Measurements from ENCODE around the gene GPR160. TPM values are rescaled to one million over a fixed set of nuclear protein-coding genes. Genes with fewer than 3 reads are reported as not detected.

Gene GPR160
- total RNA-seq, 4 donors from 2014 or later: 93.5 to 195 (median 139) TPM

- TF ChIP-seq POLR2A (IDR thresholded peaks at IDR 0.05) (no peak), POLR2AphosphoS5 (IDR thresholded peaks at IDR 0.05) (no peak), EP300 (IDR thresholded peaks at IDR 0.05; ENCODE audit: low read depth) (no peak)
- TF ChIP-seq, protein P1, sequence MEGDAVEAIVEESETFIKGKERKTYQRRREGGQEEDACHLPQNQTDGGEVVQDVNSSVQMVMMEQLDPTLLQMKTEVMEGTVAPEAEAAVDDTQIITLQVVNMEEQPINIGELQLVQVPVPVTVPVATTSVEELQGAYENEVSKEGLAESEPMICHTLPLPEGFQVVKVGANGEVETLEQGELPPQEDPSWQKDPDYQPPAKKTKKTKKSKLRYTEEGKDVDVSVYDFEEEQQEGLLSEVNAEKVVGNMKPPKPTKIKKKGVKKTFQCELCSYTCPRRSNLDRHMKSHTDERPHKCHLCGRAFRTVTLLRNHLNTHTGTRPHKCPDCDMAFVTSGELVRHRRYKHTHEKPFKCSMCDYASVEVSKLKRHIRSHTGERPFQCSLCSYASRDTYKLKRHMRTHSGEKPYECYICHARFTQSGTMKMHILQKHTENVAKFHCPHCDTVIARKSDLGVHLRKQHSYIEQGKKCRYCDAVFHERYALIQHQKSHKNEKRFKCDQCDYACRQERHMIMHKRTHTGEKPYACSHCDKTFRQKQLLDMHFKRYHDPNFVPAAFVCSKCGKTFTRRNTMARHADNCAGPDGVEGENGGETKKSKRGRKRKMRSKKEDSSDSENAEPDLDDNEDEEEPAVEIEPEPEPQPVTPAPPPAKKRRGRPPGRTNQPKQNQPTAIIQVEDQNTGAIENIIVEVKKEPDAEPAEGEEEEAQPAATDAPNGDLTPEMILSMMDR (IDR thresholded peaks at IDR 0.05): no peak
- no peaks in the 10 kb centered on the region for H3K4me1 ChIP-seq
- in situ Hi-C loops (cut with MboI; ENCODE audit: low pct_ligation_motif_present in 1 of 4, low pct_unique_long_range_greater_than_20kb in 1 of 4, low sequenced_read_pairs in 3 of 4) (no loop called here), intact Hi-C loops (cut with DNase I; ENCODE audit: low total_unique reads) (no loop called here)
- H3K9me3 ChIP-seq: no peaks in the 10 kb centered on the region
- peaks cover 0 to 34% (median 11%) of the 10 kb centered on the region in 4 donors for H3K36me3 ChIP-seq
- no peak for DNase-seq
- no peaks in the 10 kb centered on the region for H3K27me3 ChIP-seq
- 99 to 100% methylated on average over 1 to 3 of the region's 3 CpGs for WGBS, 2 donors (ENCODE audit: low coverage in 1 of 2)
- no peak overlapping the region for H3K27ac ChIP-seq
- H3K4me3 ChIP-seq: no peak overlapping the region
Observed at GRCh38 chr3:170092907-170093306, 55.1 kb downstream of the GPR160 start.

GRCh38 chr3:170095771-170096170 is 58.0 kb downstream of the GPR160 start:
- 71 to 78% methylated on average over 4 of the region's 4 CpGs for WGBS, 2 donors (ENCODE audit: low coverage in 1 of 2)
- intact Hi-C loops (cut with DNase I; ENCODE audit: low total_unique reads): no loop called here

GRCh38 chr3:170096342-170096741 is 58.5 kb downstream of the GPR160 start:
- no peak for DNase-seq
- H3K27me3 ChIP-seq: no peaks in the 10 kb centered on the region
- no peaks in the 10 kb centered on the region for H3K4me1 ChIP-seq
- in situ Hi-C loops (cut with MboI; ENCODE audit: low pct_ligation_motif_present in 1 of 4, low pct_unique_long_range_greater_than_20kb in 1 of 4, low sequenced_read_pairs in 3 of 4) (no loop called here), intact Hi-C loops (cut with DNase I; ENCODE audit: low total_unique reads) (no loop called here)
- no peak overlapping the region for H3K4me3 ChIP-seq
- H3K27ac ChIP-seq: no peak overlapping the region
- TF ChIP-seq POLR2AphosphoS5 (IDR thresholded peaks at IDR 0.05): no peak
- no peak for TF ChIP-seq EP300 (IDR thresholded peaks at IDR 0.05; ENCODE audit: low read depth)
- TF ChIP-seq, protein P1 (IDR thresholded peaks at IDR 0.05): no peak
- TF ChIP-seq POLR2A (IDR thresholded peaks at IDR 0.05): no peak
- WGBS, 2 donors (ENCODE audit: low coverage in 1 of 2): 89 to 93% methylated on average over 3 of the region's 3 CpGs
- H3K9me3 ChIP-seq: no peaks in the 10 kb centered on the region
- peaks cover 0 to 48% (median 12%) of the 10 kb centered on the region in 4 donors for H3K36me3 ChIP-seq

More at GRCh38 chr3:170095771-170096170, 58.0 kb downstream of the GPR160 start:
- Histone ChIP-seq H3K9me3 (no peaks in the 10 kb centered on the region), H3K36me3 (peaks cover 0 to 48% (median 11%) of the 10 kb centered on the region in 4 donors), H3K27me3 (no peaks in the 10 kb centered on the region), H3K4me3 (no peak overlapping the region), H3K4me1 (no peaks in the 10 kb centered on the region), H3K27ac (no peak overlapping the region)
- no peak for TF ChIP-seq EP300 (IDR thresholded peaks at IDR 0.05; ENCODE audit: low read depth)
- TF ChIP-seq POLR2A (IDR thresholded peaks at IDR 0.05): no peak
- TF ChIP-seq POLR2AphosphoS5 (IDR thresholded peaks at IDR 0.05): no peak
- TF ChIP-seq, protein P1 (IDR thresholded peaks at IDR 0.05): no peak
- in situ Hi-C loops (cut with MboI; ENCODE audit: low pct_ligation_motif_present in 1 of 4, low pct_unique_long_range_greater_than_20kb in 1 of 4, low sequenced_read_pairs in 3 of 4): no loop called here
- DNase-seq: no peak

GRCh38 chr3:170098753-170099152 is 61.0 kb downstream of the GPR160 start:
- intact Hi-C loops (cut with DNase I; ENCODE audit: low total_unique reads): no loop called here
- DNase-seq: no peak
- in situ Hi-C loops (cut with MboI; ENCODE audit: low pct_ligation_motif_present in 1 of 4, low pct_unique_long_range_greater_than_20kb in 1 of 4, low sequenced_read_pairs in 3 of 4): no loop called here
- 70 to 80% methylated on average over 1 of the region's 1 CpG for WGBS, 2 donors (ENCODE audit: low coverage in 1 of 2)
- Histone ChIP-seq H3K36me3 (peaks cover 0 to 69% (median 19%) of the 10 kb centered on the region in 4 donors), H3K4me3 (no peak overlapping the region), H3K4me1 (no peaks in the 10 kb centered on the region), H3K27ac (no peak overlapping the region), H3K9me3 (no peaks in the 10 kb centered on the region), H3K27me3 (no peaks in the 10 kb centered on the region)
- TF ChIP-seq EP300 (IDR thresholded peaks at IDR 0.05; ENCODE audit: low read depth): no peak
- TF ChIP-seq POLR2A (IDR thresholded peaks at IDR 0.05): no peak
- TF ChIP-seq, protein P1 (IDR thresholded peaks at IDR 0.05): no peak
- no peak for TF ChIP-seq POLR2AphosphoS5 (IDR thresholded peaks at IDR 0.05)

Data from transverse colon (tissue), 4 donors.